ENCODE results near the gene TMEM91.

The TMEM91 gene

GRCh38 chr19:41363753-41364523 is 12.4 kb upstream of the TMEM91 start, which contains the start of gene B9D2:
B9D2 (minus strand) TSS chr19:41364149; CDS start chr19:41363519, 630 bp downstream.
- peak within 1 kb of the TSS; percentile 94 for H3K27ac ChIP-seq (ENCODE audit: low read depth, low read length)
- H3K36me3 ChIP-seq (ENCODE audit: low read length), result no peaks in the 10 kb centered on the region
- H4K20me1 ChIP-seq (ENCODE audit: low read depth, low read length), result no peaks in the 10 kb centered on the region
- H3K9me2 ChIP-seq (replicated peaks; ENCODE audit: insufficient read depth, low read length), result no peaks in the 10 kb centered on the region
- H3K9me3 ChIP-seq (ENCODE audit: insufficient read depth, low read length), result no peaks in the 10 kb centered on the region
- peak within 1 kb of the TSS; percentile 80 for H3K4me3 ChIP-seq (ENCODE audit: insufficient read depth, low read length, poor library complexity, severe bottlenecking)
- peaks cover 17% of the 10 kb centered on the region; the same call in 1 of the 2 replicates for H3K79me2 ChIP-seq (ENCODE audit: insufficient read depth, low read length)
- peak within 1 kb of the TSS; percentile 86 for H2AFZ ChIP-seq (ENCODE audit: low read depth, low read length, severe bottlenecking)
- peak within 1 kb of the TSS; percentile 78 for H3K9ac ChIP-seq (ENCODE audit: low read length)
- TF ChIP-seq CTCF (IDR thresholded peaks at IDR 0.05; ENCODE audit: insufficient read depth, low read length, poor library complexity, severe bottlenecking) (no peak), EZH2phosphoT487 (conservative IDR thresholded peaks at IDR 0.05; ENCODE audit: low read length) (no peak)
- no peaks in the 10 kb centered on the region for H3K27me3 ChIP-seq (ENCODE audit: low read length)
- H3K4me2 ChIP-seq (ENCODE audit: low read depth, low read length, poor library complexity, severe bottlenecking), result peak within 1 kb of the TSS; percentile 86
- peaks cover 5% of the 10 kb centered on the region; the same call in 1 of the 2 replicates for H3F3A ChIP-seq (ENCODE audit: insufficient read depth)

GRCh38 chr19:41364524-41365391 is 11.6 kb upstream of the TMEM91 start:
- Histone ChIP-seq H3K4me2 (ENCODE audit: low read depth, low read length, poor library complexity, severe bottlenecking) (peak overlapping the region; percentile 86), H3K36me3 (ENCODE audit: low read length) (no peaks in the 10 kb centered on the region), H3K27me3 (ENCODE audit: low read length) (no peaks in the 10 kb centered on the region), H3K9ac (ENCODE audit: low read length) (peak overlapping the region; percentile 78), H3K9me2 (replicated peaks; ENCODE audit: insufficient read depth, low read length) (no peaks in the 10 kb centered on the region), H3K9me3 (ENCODE audit: insufficient read depth, low read length) (no peaks in the 10 kb centered on the region), H3K4me3 (ENCODE audit: insufficient read depth, low read length, poor library complexity, severe bottlenecking) (peak overlapping the region; percentile 80), H2AFZ (ENCODE audit: low read depth, low read length, severe bottlenecking) (peak overlapping the region; percentile 81), H3F3A (ENCODE audit: insufficient read depth) (peaks cover 5% of the 10 kb centered on the region; the same call in 1 of the 2 replicates), H3K27ac (ENCODE audit: low read depth, low read length) (peak overlapping the region; percentile 94), H3K79me2 (ENCODE audit: insufficient read depth, low read length) (peaks cover 17% of the 10 kb centered on the region; the same call in 1 of the 2 replicates), H4K20me1 (ENCODE audit: low read depth, low read length) (no peaks in the 10 kb centered on the region)
- no peak for TF ChIP-seq EZH2phosphoT487 (conservative IDR thresholded peaks at IDR 0.05; ENCODE audit: low read length)
- TF ChIP-seq CTCF (IDR thresholded peaks at IDR 0.05; ENCODE audit: insufficient read depth, low read length, poor library complexity, severe bottlenecking), result no peak

GRCh38 chr19:41366089-41366488 is 10.2 kb upstream of the TMEM91 start:
- no peak for TF ChIP-seq CTCF (IDR thresholded peaks at IDR 0.05; ENCODE audit: insufficient read depth, low read length, poor library complexity, severe bottlenecking)
- TF ChIP-seq EZH2phosphoT487 (conservative IDR thresholded peaks at IDR 0.05; ENCODE audit: low read length), result no peak
- no peak overlapping the region for H3K4me3 ChIP-seq (ENCODE audit: insufficient read depth, low read length, poor library complexity, severe bottlenecking)
- no peaks in the 10 kb centered on the region for H3K9me3 ChIP-seq (ENCODE audit: insufficient read depth, low read length)
- no peak overlapping the region for H3K9ac ChIP-seq (ENCODE audit: low read length)
- H3K36me3 ChIP-seq (ENCODE audit: low read length), result no peaks in the 10 kb centered on the region
- no peaks in the 10 kb centered on the region for H3K9me2 ChIP-seq (replicated peaks; ENCODE audit: insufficient read depth, low read length)
- no peaks in the 10 kb centered on the region for H4K20me1 ChIP-seq (ENCODE audit: low read depth, low read length)
- peaks cover 17% of the 10 kb centered on the region; the same call in 1 of the 2 replicates for H3K79me2 ChIP-seq (ENCODE audit: insufficient read depth, low read length)
- H2AFZ ChIP-seq (ENCODE audit: low read depth, low read length, severe bottlenecking), result no peak overlapping the region
- H3K27ac ChIP-seq (ENCODE audit: low read depth, low read length), result no peak overlapping the region
- no peaks in the 10 kb centered on the region for H3K27me3 ChIP-seq (ENCODE audit: low read length)
- H3K4me2 ChIP-seq (ENCODE audit: low read depth, low read length, poor library complexity, severe bottlenecking), result no peak overlapping the region
- H3F3A ChIP-seq (ENCODE audit: insufficient read depth), result peaks cover 5% of the 10 kb centered on the region; the same call in 1 of the 2 replicates

Measured in SU-DHL-6 (cell line).